Lower leg skin (tissue), 3 donors: ENCODE results near the gene KLHDC10.

Source experiments
- POLR2A ChIP-seq, 2 donors: fragments of 450-650 bp; IDR thresholded peaks; one replicate each; pipeline ENCODE4 v1.6.1; 2016 to 2017; ENCODE audit warnings: antibody characterized with exemption in 2 of 2, mild to moderate bottlenecking in 1 of 2, moderate library complexity in 1 of 2
- TF ChIP-seq, protein P1 (sequence below), 3 donors: fragments of 450-650 bp; IDR thresholded peaks; one replicate each; pipeline ENCODE4 v1.5.1; 2016; ENCODE audit warnings: antibody characterized with exemption in 3 of 3, mild to moderate bottlenecking in 3 of 3, moderate library complexity in 2 of 3

DNA sequence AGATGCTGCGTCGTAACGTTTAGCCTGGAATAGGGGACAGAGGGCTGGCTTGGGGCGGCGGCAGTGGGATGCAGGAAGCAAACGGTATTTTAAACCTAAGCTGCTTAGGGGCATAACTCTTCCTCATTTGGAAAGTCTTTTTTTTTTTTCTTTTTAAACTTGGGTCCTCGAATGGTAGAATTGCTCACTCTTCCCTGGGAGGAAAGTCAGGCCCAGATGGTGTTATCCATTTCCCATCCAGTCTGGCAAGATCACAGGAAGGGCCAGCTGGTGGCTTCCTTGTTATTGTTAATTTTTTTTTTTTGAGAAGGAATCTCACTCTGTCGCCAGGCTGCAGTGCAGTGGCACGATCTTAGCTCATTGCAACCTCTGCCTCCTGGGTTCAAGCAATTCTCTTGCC lies 78.2 kb downstream of the KLHDC10 start:
- TF ChIP-seq, protein P1, sequence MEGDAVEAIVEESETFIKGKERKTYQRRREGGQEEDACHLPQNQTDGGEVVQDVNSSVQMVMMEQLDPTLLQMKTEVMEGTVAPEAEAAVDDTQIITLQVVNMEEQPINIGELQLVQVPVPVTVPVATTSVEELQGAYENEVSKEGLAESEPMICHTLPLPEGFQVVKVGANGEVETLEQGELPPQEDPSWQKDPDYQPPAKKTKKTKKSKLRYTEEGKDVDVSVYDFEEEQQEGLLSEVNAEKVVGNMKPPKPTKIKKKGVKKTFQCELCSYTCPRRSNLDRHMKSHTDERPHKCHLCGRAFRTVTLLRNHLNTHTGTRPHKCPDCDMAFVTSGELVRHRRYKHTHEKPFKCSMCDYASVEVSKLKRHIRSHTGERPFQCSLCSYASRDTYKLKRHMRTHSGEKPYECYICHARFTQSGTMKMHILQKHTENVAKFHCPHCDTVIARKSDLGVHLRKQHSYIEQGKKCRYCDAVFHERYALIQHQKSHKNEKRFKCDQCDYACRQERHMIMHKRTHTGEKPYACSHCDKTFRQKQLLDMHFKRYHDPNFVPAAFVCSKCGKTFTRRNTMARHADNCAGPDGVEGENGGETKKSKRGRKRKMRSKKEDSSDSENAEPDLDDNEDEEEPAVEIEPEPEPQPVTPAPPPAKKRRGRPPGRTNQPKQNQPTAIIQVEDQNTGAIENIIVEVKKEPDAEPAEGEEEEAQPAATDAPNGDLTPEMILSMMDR (IDR thresholded peaks at IDR 0.05) = no peak
- no peak for TF ChIP-seq POLR2A (IDR thresholded peaks at IDR 0.05)
